OCI-LY7 (cell line): Measurements from ENCODE around the gene USH2A. TPM values are rescaled to one million over a fixed set of nuclear protein-coding genes. Genes with fewer than 3 reads are reported as not detected.

Experiments used
- BruUV-seq: library from RNA; stranded (reverse); fragments of 400-500 nt; replicated peaks from 2 replicates; lab custom pipeline; 2021; lab: Mats Ljungman, UMichigan
- CTCF ChIA-PET: fragments of 300-600 bp; sonication (Branson Sonifier 250); formaldehyde crosslinking; loops from one replicate; lab custom pipeline; 2022; ENCODE audit warnings: antibody characterized with exemption; ENCODE audit not compliant: unreplicated experiment; lab: Charles Lee
- POLR2A ChIA-PET: fragments of 300-600 bp; sonication (Branson Sonifier 250); formaldehyde crosslinking; loops from one replicate; lab custom pipeline; 2022; ENCODE audit warnings: antibody characterized with exemption; lab: Charles Lee
- DNase-seq: peaks from one replicate; pipeline ENCODE4 v3.0.0-alpha.2; 2015; ENCODE audit warnings: low spot score
- H2AFZ ChIP-seq: fragments of 200-600 bp; sonication (generic), shearing (Covaris generic); 2 replicates; pipeline ENCODE4 v1.6.1; 2014; ENCODE audit warnings: mild to moderate bottlenecking, antibody characterized with exemption, low read length, moderate library complexity
- H3K27ac ChIP-seq: fragments of 200-600 bp; sonication (generic); 2 replicates; pipeline ENCODE4 v1.5.1; 2014; ENCODE audit warnings: mixed run types, low read depth, mild to moderate bottlenecking, moderate library complexity, low read length, inconsistent platforms; ENCODE audit not compliant: poor library complexity, severe bottlenecking
- H3K36me3 ChIP-seq: fragments of 200-600 bp; sonication (generic); 2 replicates; pipeline ENCODE4 v1.6.1; 2014; ENCODE audit warnings: mild to moderate bottlenecking, antibody characterized with exemption, low read length, moderate library complexity, mixed read lengths; ENCODE audit not compliant: insufficient read depth
- H3K4me1 ChIP-seq: fragments of 200-600 bp; sonication (generic); 2 replicates; pipeline ENCODE4 v1.5.1; 2014; ENCODE audit warnings: mild to moderate bottlenecking, low read length; ENCODE audit not compliant: insufficient read depth, poor library complexity, severe bottlenecking
- H3K4me2 ChIP-seq: fragments of 200-600 bp; sonication (generic); 2 replicates; pipeline ENCODE4 v1.6.1; 2014; ENCODE audit warnings: mild to moderate bottlenecking, low read length
- H3K4me3 ChIP-seq: fragments of 200-600 bp; sonication (generic); 2 replicates; pipeline ENCODE4 v1.5.1; 2014; ENCODE audit warnings: mild to moderate bottlenecking, low read depth, low read length; ENCODE audit not compliant: poor library complexity, severe bottlenecking
- H3K79me2 ChIP-seq: fragments of 200-600 bp; sonication (generic); 2 replicates; pipeline ENCODE4 v1.6.1; 2016; ENCODE audit warnings: low read depth, mild to moderate bottlenecking, low read length, moderate library complexity, mixed read lengths; ENCODE audit not compliant: insufficient read depth
- H3K9me2 ChIP-seq: fragments of 200-600 bp; sonication (generic); 2 replicates; pipeline ENCODE4 v1.6.1; 2016; ENCODE audit warnings: mild to moderate bottlenecking, low read length, mixed read lengths; ENCODE audit not compliant: insufficient read depth
- H3K9me3 ChIP-seq: fragments of 200-600 bp; sonication (generic); 2 replicates; pipeline ENCODE4 v1.6.1; 2014; ENCODE audit warnings: mild to moderate bottlenecking, mixed run types, low read length, mixed read lengths
- H4K20me1 ChIP-seq: fragments of 200-600 bp; sonication (generic); 2 replicates; pipeline ENCODE4 v1.6.1; 2014; ENCODE audit warnings: mild to moderate bottlenecking, antibody characterized with exemption, low read length, moderate library complexity, mixed read lengths; ENCODE audit not compliant: insufficient read depth
- CTCF ChIP-seq: fragments of 200-600 bp; sonication (generic); conservative IDR thresholded peaks from 2 replicates; pipeline ENCODE4 v1.5.1; 2014; ENCODE audit warnings: mild to moderate bottlenecking, antibody characterized with exemption, low read length, moderate library complexity, mixed read lengths
- EZH2phosphoT487 ChIP-seq: fragments of 200-600 bp; sonication (generic); IDR thresholded peaks from 2 replicates; pipeline ENCODE4 v1.6.1; 2018; ENCODE audit warnings: low read depth, borderline replicate concordance, mild to moderate bottlenecking, mixed run types, antibody characterized with exemption, low read length, moderate library complexity, mixed read lengths
- intact Hi-C: fragments of 100-400 bp; cut with micrococcal nuclease; formaldehyde crosslinking; loops from one replicate; pipeline ENCODE4 v1.10.0; 2022; ENCODE audit not compliant: unreplicated experiment
- total RNA-seq, 2 experiments: library from RNA; depleted of rRNA in 1 of 2; stranded (reverse); fragments of >200 nt in 1 of 2; shearing (Covaris generic) in 1 of 2; gene quantifications; 2 replicates each; pipeline ENCODE4 v1.2.3, GENCODE V29; 2014 to 2022

Gene USH2A
- total RNA-seq, 2 experiments from 2014 or later, result not detected

GRCh38 chr1:216201946-216202345, 221.3 kb downstream of the USH2A start:
- Histone ChIP-seq H3K4me2 (no peak overlapping the region), H4K20me1 (no peaks in the 10 kb centered on the region), H3K9me2 (no peaks in the 10 kb centered on the region), H3K27ac (no peak overlapping the region), H3K4me1 (no peaks in the 10 kb centered on the region), H2AFZ (no peak overlapping the region), H3K4me3 (no peak overlapping the region), H3K36me3 (no peaks in the 10 kb centered on the region), H3K9me3 (no peaks in the 10 kb centered on the region), H3K79me2 (no peaks in the 10 kb centered on the region)
- TF ChIP-seq CTCF (no peak), EZH2phosphoT487 (no peak)
- no peak for DNase-seq
- no TSS peak for BruUV-seq
- POLR2A ChIA-PET, result no interaction called here
- intact Hi-C loops, result no loop called here
- CTCF ChIA-PET, result no interaction called here

- Histone ChIP-seq H2AFZ (no peak overlapping the region), H3K9me3 (no peaks in the 10 kb centered on the region), H3K4me2 (no peak overlapping the region), H3K9me2 (no peaks in the 10 kb centered on the region), H3K4me3 (no peak overlapping the region), H3K36me3 (no peaks in the 10 kb centered on the region), H4K20me1 (no peaks in the 10 kb centered on the region), H3K27ac (no peak overlapping the region), H3K4me1 (no peaks in the 10 kb centered on the region), H3K79me2 (no peaks in the 10 kb centered on the region)
- POLR2A ChIA-PET, result interaction anchor here (0.6 to 0.7 kb wide), 2 partner anchors 28 to 180 kb away, joined by 4 to 5 read pairs; no protein-coding TSS in a partner anchor
- CTCF ChIA-PET, result no interaction called here
- BruUV-seq, result no TSS peak
- DNase-seq, result no peak
- intact Hi-C loops, result no loop called here
- no peak for TF ChIP-seq EZH2phosphoT487
- no peak for TF ChIP-seq CTCF
These were observed 222.3 kb downstream of the USH2A start for GRCh38 chr1:216200941-216201340.

GRCh38 chr1:216194721-216195120, 228.5 kb downstream of the USH2A start:
- no TSS peak for BruUV-seq
- no peak for DNase-seq
- no peak overlapping the region for H3K4me2 ChIP-seq
- no peak for TF ChIP-seq EZH2phosphoT487
- no peak for TF ChIP-seq CTCF
- H2AFZ ChIP-seq, result no peak overlapping the region
- no peaks in the 10 kb centered on the region for H4K20me1 ChIP-seq
- H3K4me1 ChIP-seq, result no peaks in the 10 kb centered on the region
- no peaks in the 10 kb centered on the region for H3K9me2 ChIP-seq
- H3K27ac ChIP-seq, result no peak overlapping the region
- POLR2A ChIA-PET, result no interaction called here
- intact Hi-C loops, result no loop called here
- H3K79me2 ChIP-seq, result no peaks in the 10 kb centered on the region
- no peaks in the 10 kb centered on the region for H3K36me3 ChIP-seq
- H3K9me3 ChIP-seq, result no peaks in the 10 kb centered on the region
- CTCF ChIA-PET, result no interaction called here
- no peak overlapping the region for H3K4me3 ChIP-seq
